OCI-LY3 (cell line): ENCODE results near the gene PARD3.

Experiments
- H2AFZ ChIP-seq: fragments of 200-600, 300-600 bp; shearing (Covaris generic); 2 replicates; pipeline ENCODE4 v1.6.0; 2014; ENCODE audit warnings: antibody characterized with exemption, low read depth, low read length
- H3K27ac ChIP-seq: fragments of 200-600, 300-600 bp; sonication (generic); 2 replicates; pipeline ENCODE4 v1.5.1; 2014; ENCODE audit warnings: mild to moderate bottlenecking, low read length, moderate library complexity, mixed read lengths
- H3K27me3 ChIP-seq: fragments of 200-600, 300-600 bp; sonication (generic); 2 replicates; pipeline ENCODE4 v1.6.1; 2014; ENCODE audit warnings: low read depth, low read length, mixed read lengths
- H3K36me3 ChIP-seq: fragments of 200-600, 300-600 bp; sonication (generic); replicated peaks from 2 replicates; pipeline ENCODE3; 2014; ENCODE audit warnings: low read depth, low read length, mixed read lengths
- H3K4me1 ChIP-seq: fragments of 300-600, 200-600 bp; sonication (generic); 2 replicates; pipeline ENCODE4 v1.6.1; 2014; ENCODE audit warnings: low read length, mixed read lengths
- H3K4me2 ChIP-seq: fragments of 200-600, 300-600 bp; sonication (generic); 2 replicates; pipeline ENCODE4 v1.6.1; 2014; ENCODE audit warnings: low read length, mixed read lengths
- H3K4me3 ChIP-seq: fragments of 300-600, 200-600 bp; sonication (generic); 2 replicates; pipeline ENCODE4 v1.5.1; 2014; ENCODE audit warnings: antibody characterized with exemption, mild to moderate bottlenecking, low read length, moderate library complexity
- H3K79me2 ChIP-seq: fragments of 300-600, 200-600 bp; shearing (Covaris generic); 2 replicates; pipeline ENCODE4 v1.6.1; 2014; ENCODE audit warnings: mild to moderate bottlenecking, low read length, mixed read lengths
- H3K9ac ChIP-seq: fragments of 300-600, 200-600 bp; shearing (Covaris generic); 2 replicates; pipeline ENCODE4 v1.6.0; 2014; ENCODE audit warnings: mild to moderate bottlenecking, low read length, moderate library complexity
- H3K9me3 ChIP-seq: fragments of 200-600, 300-600 bp; shearing (Covaris generic); 2 replicates; pipeline ENCODE4 v1.6.1; 2014; ENCODE audit warnings: low read length, mixed read lengths; ENCODE audit not compliant: insufficient read depth
- H4K20me1 ChIP-seq: fragments of 200-600, 300-600 bp; sonication (generic); 2 replicates; pipeline ENCODE4 v1.6.1; 2016; ENCODE audit warnings: low read length, mixed read lengths; ENCODE audit not compliant: insufficient read depth
- EZH2phosphoT487 ChIP-seq: fragments of 200-600 bp; shearing (Covaris generic); IDR thresholded peaks from 2 replicates; pipeline ENCODE4 v1.6.1; 2018; ENCODE audit warnings: antibody characterized with exemption, mixed run types, low read depth
- TF ChIP-seq, protein P1 (sequence below): fragments of 200-600, 300-600 bp; sonication (generic); IDR thresholded peaks from 2 replicates; pipeline ENCODE4 v1.5.1; 2014; ENCODE audit warnings: antibody characterized with exemption, low read length, low read depth

Gene PARD3

DNA sequence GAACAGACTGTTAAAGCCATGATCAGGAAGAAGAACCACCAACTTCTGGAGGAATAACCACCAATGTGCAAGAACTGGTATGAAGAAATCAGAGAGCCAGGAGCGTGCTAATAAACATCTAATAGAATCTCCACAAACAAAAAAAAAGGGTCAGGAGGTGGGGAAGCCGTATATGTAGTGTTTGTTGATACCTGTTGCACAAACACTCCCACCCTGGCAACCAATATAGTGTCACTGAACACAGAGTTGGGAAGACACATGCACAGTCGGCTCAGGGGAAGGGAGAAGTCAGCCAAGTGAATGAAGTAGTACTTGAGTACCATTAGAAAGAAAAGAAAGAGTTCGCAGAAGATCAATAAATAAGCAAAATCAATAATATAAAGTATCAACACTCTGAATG is 400.1 kb downstream of the PARD3 start:
- no peaks in the 10 kb centered on the region for H4K20me1 ChIP-seq
- H3K4me2 ChIP-seq: no peak overlapping the region
- H3K9ac ChIP-seq: no peak overlapping the region
- H3K4me1 ChIP-seq: no peaks in the 10 kb centered on the region
- H3K4me3 ChIP-seq: no peak overlapping the region
- H3K79me2 ChIP-seq: no peaks in the 10 kb centered on the region
- TF ChIP-seq, protein P1, sequence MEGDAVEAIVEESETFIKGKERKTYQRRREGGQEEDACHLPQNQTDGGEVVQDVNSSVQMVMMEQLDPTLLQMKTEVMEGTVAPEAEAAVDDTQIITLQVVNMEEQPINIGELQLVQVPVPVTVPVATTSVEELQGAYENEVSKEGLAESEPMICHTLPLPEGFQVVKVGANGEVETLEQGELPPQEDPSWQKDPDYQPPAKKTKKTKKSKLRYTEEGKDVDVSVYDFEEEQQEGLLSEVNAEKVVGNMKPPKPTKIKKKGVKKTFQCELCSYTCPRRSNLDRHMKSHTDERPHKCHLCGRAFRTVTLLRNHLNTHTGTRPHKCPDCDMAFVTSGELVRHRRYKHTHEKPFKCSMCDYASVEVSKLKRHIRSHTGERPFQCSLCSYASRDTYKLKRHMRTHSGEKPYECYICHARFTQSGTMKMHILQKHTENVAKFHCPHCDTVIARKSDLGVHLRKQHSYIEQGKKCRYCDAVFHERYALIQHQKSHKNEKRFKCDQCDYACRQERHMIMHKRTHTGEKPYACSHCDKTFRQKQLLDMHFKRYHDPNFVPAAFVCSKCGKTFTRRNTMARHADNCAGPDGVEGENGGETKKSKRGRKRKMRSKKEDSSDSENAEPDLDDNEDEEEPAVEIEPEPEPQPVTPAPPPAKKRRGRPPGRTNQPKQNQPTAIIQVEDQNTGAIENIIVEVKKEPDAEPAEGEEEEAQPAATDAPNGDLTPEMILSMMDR: no peak
- TF ChIP-seq EZH2phosphoT487: no peak
- no peaks in the 10 kb centered on the region for H3K27me3 ChIP-seq
- no peak overlapping the region for H3K27ac ChIP-seq
- H2AFZ ChIP-seq: no peak overlapping the region
- no peaks in the 10 kb centered on the region for H3K9me3 ChIP-seq
- H3K36me3 ChIP-seq: no peaks in the 10 kb centered on the region

DNA sequence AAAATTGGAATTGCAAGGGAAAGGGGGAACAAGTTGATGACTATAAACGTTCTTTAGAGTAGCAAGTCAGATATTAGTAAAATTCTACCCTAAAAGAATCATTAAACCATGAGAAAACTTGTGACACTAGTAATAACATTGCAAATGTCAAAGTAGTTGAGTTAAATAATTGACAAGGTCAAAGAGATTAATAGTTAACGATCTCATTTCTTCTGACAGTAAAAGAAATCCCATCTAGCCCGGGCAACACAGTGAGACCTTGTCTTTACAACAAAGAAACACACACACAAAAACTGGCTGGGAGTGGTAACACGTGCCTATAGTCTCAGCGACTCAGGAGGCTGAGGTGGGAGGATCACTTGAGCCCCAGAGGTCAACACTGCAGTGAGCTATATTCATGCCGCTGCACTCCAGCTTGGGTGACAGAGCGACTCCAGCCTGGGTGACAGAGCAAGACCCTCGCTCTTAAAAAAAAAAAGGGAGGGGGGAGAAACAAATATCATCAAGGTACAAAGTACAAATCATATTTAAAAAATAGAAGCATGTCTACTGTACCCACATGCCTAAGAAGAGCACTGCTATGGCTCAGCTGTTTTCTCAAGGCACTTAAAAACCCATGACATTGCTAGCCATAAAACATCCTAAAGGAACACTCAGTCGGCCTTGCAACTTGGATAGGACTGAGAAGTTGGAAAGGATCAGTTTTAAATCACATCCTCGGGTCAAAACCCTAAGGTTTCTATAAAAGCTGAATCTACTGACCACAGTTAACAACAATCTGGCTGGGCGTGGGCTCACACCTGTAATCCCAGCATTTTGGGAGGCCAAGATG is 401.1 kb downstream of the PARD3 start:
- Histone ChIP-seq H3K79me2 (no peaks in the 10 kb centered on the region), H3K27ac (no peak overlapping the region), H2AFZ (no peak overlapping the region), H3K4me3 (no peak overlapping the region), H4K20me1 (no peaks in the 10 kb centered on the region), H3K4me2 (no peak overlapping the region), H3K9me3 (no peaks in the 10 kb centered on the region), H3K36me3 (no peaks in the 10 kb centered on the region), H3K9ac (no peak overlapping the region), H3K4me1 (no peaks in the 10 kb centered on the region), H3K27me3 (no peaks in the 10 kb centered on the region)
- TF ChIP-seq EZH2phosphoT487: no peak
- TF ChIP-seq, protein P1: no peak

- no peak overlapping the region for H3K4me3 ChIP-seq
- no peaks in the 10 kb centered on the region for H3K79me2 ChIP-seq
- no peak overlapping the region for H2AFZ ChIP-seq
- H3K9ac ChIP-seq: no peak overlapping the region
- H3K9me3 ChIP-seq: no peaks in the 10 kb centered on the region
- TF ChIP-seq, protein P1: no peak
- TF ChIP-seq EZH2phosphoT487: no peak
- no peak overlapping the region for H3K27ac ChIP-seq
- H3K36me3 ChIP-seq: no peaks in the 10 kb centered on the region
- H3K4me2 ChIP-seq: no peak overlapping the region
- no peaks in the 10 kb centered on the region for H3K27me3 ChIP-seq
- H3K4me1 ChIP-seq: no peaks in the 10 kb centered on the region
- H4K20me1 ChIP-seq: no peaks in the 10 kb centered on the region
These were observed 401.9 kb downstream of the PARD3 start for GRCh38 chr10:34413214-34413613.

DNA sequence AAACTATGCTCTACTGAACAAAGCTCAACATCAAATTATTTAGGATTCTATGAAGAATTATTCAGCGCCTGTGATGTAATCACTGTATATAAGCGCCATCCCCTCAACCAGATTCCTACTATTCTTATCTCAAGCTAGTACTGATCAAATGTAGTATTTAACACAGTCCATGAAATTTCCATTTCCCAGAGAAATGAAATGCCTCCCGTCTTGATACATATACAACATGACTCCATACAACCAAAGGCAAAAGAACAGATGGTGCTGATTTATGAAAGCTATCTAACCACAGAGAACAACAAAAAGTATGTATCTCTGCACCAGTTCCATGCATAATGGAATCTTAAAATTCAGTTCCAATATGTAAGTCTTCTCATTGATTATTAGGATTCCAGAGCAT is 406.1 kb downstream of the PARD3 start:
- Histone ChIP-seq H3K27me3 (no peaks in the 10 kb centered on the region), H3K27ac (no peak overlapping the region), H2AFZ (no peak overlapping the region), H3K9me3 (no peaks in the 10 kb centered on the region), H3K36me3 (no peaks in the 10 kb centered on the region), H3K4me1 (no peaks in the 10 kb centered on the region), H3K4me3 (no peak overlapping the region), H3K4me2 (no peak overlapping the region), H4K20me1 (no peaks in the 10 kb centered on the region), H3K9ac (no peak overlapping the region), H3K79me2 (no peaks in the 10 kb centered on the region)
- TF ChIP-seq EZH2phosphoT487: no peak
- TF ChIP-seq, protein P1: no peak
